ENCODE data around the gene USP17L25.
"Not testable (repeated sequence)": the region's sequence is repeated elsewhere in the genome, so short reads cannot be mapped to it uniquely, and the experiment has no call there.

The USP17L25 gene, protein sequence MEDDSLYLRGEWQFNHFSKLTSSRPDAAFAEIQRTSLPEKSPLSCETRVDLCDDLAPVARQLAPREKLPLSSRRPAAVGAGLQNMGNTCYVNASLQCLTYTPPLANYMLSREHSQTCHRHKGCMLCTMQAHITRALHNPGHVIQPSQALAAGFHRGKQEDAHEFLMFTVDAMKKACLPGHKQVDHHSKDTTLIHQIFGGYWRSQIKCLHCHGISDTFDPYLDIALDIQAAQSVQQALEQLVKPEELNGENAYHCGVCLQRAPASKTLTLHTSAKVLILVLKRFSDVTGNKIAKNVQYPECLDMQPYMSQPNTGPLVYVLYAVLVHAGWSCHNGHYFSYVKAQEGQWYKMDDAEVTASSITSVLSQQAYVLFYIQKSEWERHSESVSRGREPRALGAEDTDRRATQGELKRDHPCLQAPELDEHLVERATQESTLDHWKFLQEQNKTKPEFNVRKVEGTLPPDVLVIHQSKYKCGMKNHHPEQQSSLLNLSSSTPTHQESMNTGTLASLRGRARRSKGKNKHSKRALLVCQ

GRCh38 chr4:9329611-9330010 lies at the start of gene USP17L25:
USP17L25 (plus strand) TSS chr4:9329911; CDS start chr4:9329911, 0 bp downstream.
- H3K27me3 ChIP-seq (ENCODE audit: control insufficient read depth in 2 of 2, insufficient read depth in 2 of 2, low read length in 2 of 2); H3K36me3 ChIP-seq (ENCODE audit: control insufficient read depth in 2 of 2, insufficient read depth in 2 of 2, low read length in 2 of 2); H3K9ac ChIP-seq (ENCODE audit: low read depth in 1 of 2, low read length in 2 of 2); H3K4me1 ChIP-seq (ENCODE audit: control insufficient read depth in 2 of 2, insufficient read depth in 2 of 2, low read length in 2 of 2); H3K27ac ChIP-seq (ENCODE audit: low read depth in 2 of 2, low read length in 2 of 2); H3K4me3 ChIP-seq (ENCODE audit: low read length in 2 of 2); H3K9me3 ChIP-seq (ENCODE audit: control insufficient read depth in 2 of 2, low read length in 2 of 2): not testable (repeated sequence)

GRCh38 chr4:9324191-9324590 lies 5.5 kb upstream of the USP17L25 start:
- not testable (repeated sequence) for H3K4me1 ChIP-seq (ENCODE audit: control insufficient read depth in 2 of 2, insufficient read depth in 2 of 2, low read length in 2 of 2); H3K27me3 ChIP-seq (ENCODE audit: control insufficient read depth in 2 of 2, insufficient read depth in 2 of 2, low read length in 2 of 2)

GRCh38 chr4:9324865-9325264 lies 4.8 kb upstream of the USP17L25 start, which contains the start of gene USP17L24:
USP17L24 (plus strand) TSS chr4:9325165; CDS start chr4:9325165, 0 bp downstream.
- H3K4me1 ChIP-seq (ENCODE audit: control insufficient read depth in 2 of 2, insufficient read depth in 2 of 2, low read length in 2 of 2); H3K9ac ChIP-seq (ENCODE audit: low read depth in 1 of 2, low read length in 2 of 2); H3K4me3 ChIP-seq (ENCODE audit: low read length in 2 of 2); H3K27me3 ChIP-seq (ENCODE audit: control insufficient read depth in 2 of 2, insufficient read depth in 2 of 2, low read length in 2 of 2); H3K9me3 ChIP-seq (ENCODE audit: control insufficient read depth in 2 of 2, low read length in 2 of 2); H3K36me3 ChIP-seq (ENCODE audit: control insufficient read depth in 2 of 2, insufficient read depth in 2 of 2, low read length in 2 of 2); H3K27ac ChIP-seq (ENCODE audit: low read depth in 2 of 2, low read length in 2 of 2): not testable (repeated sequence)

More at GRCh38 chr4:9324191-9324590, 5.5 kb upstream of the USP17L25 start:
- not testable (repeated sequence) for H3K9ac ChIP-seq (ENCODE audit: low read depth in 1 of 2, low read length in 2 of 2); H3K36me3 ChIP-seq (ENCODE audit: control insufficient read depth in 2 of 2, insufficient read depth in 2 of 2, low read length in 2 of 2); H3K9me3 ChIP-seq (ENCODE audit: control insufficient read depth in 2 of 2, low read length in 2 of 2); H3K27ac ChIP-seq (ENCODE audit: low read depth in 2 of 2, low read length in 2 of 2); H3K4me3 ChIP-seq (ENCODE audit: low read length in 2 of 2)

- not testable (repeated sequence) for H3K27me3 ChIP-seq (ENCODE audit: control insufficient read depth in 2 of 2, insufficient read depth in 2 of 2, low read length in 2 of 2); H3K36me3 ChIP-seq (ENCODE audit: control insufficient read depth in 2 of 2, insufficient read depth in 2 of 2, low read length in 2 of 2); H3K9me3 ChIP-seq (ENCODE audit: control insufficient read depth in 2 of 2, low read length in 2 of 2); H3K27ac ChIP-seq (ENCODE audit: low read depth in 2 of 2, low read length in 2 of 2); H3K9ac ChIP-seq (ENCODE audit: low read depth in 1 of 2, low read length in 2 of 2); H3K4me1 ChIP-seq (ENCODE audit: control insufficient read depth in 2 of 2, insufficient read depth in 2 of 2, low read length in 2 of 2); H3K4me3 ChIP-seq (ENCODE audit: low read length in 2 of 2)
Measured at GRCh38 chr4:9334358-9334757, 4.6 kb downstream of the USP17L25 start, which contains the start of gene USP17L26. USP17L26 (plus strand) TSS chr4:9334658; CDS start chr4:9334658, 0 bp downstream.

DNA sequence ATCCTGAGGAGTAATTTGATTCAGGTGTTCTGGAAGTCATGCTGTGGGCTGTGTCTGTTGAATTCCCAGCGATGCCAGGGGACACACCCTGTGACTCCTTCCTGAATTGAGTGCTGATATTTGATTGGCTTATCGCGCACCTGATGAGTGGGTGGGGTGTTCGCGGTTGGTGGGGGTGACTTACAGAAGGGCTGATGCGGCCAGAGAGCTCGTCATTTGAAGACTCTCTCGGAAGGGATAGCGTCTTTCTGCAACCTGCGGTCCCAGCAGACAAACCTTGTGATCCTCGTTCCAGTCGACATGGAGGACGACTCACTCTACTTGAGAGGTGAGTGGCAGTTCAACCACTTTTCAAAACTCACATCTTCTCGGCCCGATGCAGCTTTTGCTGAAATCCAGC lies 9.4 kb downstream of the USP17L25 start, which contains the start of gene USP17L5:
TSS of gene USP17L5 (plus strand) at position 301 of the 400 bp plus-strand sequence. CDS start at position 301, 0 bp downstream.
- not testable (repeated sequence) for H3K36me3 ChIP-seq (ENCODE audit: control insufficient read depth in 2 of 2, insufficient read depth in 2 of 2, low read length in 2 of 2); H3K9ac ChIP-seq (ENCODE audit: low read depth in 1 of 2, low read length in 2 of 2); H3K9me3 ChIP-seq (ENCODE audit: control insufficient read depth in 2 of 2, low read length in 2 of 2); H3K27me3 ChIP-seq (ENCODE audit: control insufficient read depth in 2 of 2, insufficient read depth in 2 of 2, low read length in 2 of 2); H3K4me1 ChIP-seq (ENCODE audit: control insufficient read depth in 2 of 2, insufficient read depth in 2 of 2, low read length in 2 of 2); H3K4me3 ChIP-seq (ENCODE audit: low read length in 2 of 2); H3K27ac ChIP-seq (ENCODE audit: low read depth in 2 of 2, low read length in 2 of 2)

- not testable (repeated sequence) for H3K4me1 ChIP-seq (ENCODE audit: control insufficient read depth in 2 of 2, insufficient read depth in 2 of 2, low read length in 2 of 2); H3K9me3 ChIP-seq (ENCODE audit: control insufficient read depth in 2 of 2, low read length in 2 of 2); H3K4me3 ChIP-seq (ENCODE audit: low read length in 2 of 2); H3K27ac ChIP-seq (ENCODE audit: low read depth in 2 of 2, low read length in 2 of 2); H3K9ac ChIP-seq (ENCODE audit: low read depth in 1 of 2, low read length in 2 of 2); H3K36me3 ChIP-seq (ENCODE audit: control insufficient read depth in 2 of 2, insufficient read depth in 2 of 2, low read length in 2 of 2); H3K27me3 ChIP-seq (ENCODE audit: control insufficient read depth in 2 of 2, insufficient read depth in 2 of 2, low read length in 2 of 2)
Measured at GRCh38 chr4:9343848-9344247, 14.1 kb downstream of the USP17L25 start, which contains the start of gene USP17L27. USP17L27 (plus strand) TSS chr4:9344148; CDS start chr4:9344148, 0 bp downstream.

DNA sequence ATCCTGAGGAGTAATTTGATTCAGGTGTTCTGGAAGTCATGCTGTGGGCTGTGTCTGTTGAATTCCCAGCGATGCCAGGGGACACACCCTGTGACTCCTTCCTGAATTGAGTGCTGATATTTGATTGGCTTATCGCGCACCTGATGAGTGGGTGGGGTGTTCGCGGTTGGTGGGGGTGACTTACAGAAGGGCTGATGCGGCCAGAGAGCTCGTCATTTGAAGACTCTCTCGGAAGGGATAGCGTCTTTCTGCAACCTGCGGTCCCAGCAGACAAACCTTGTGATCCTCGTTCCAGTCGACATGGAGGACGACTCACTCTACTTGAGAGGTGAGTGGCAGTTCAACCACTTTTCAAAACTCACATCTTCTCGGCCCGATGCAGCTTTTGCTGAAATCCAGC lies 18.9 kb downstream of the USP17L25 start, which contains the start of gene USP17L28:
TSS of gene USP17L28 (plus strand) at position 301 of the 400 bp plus-strand sequence. CDS start at position 301, 0 bp downstream.
- H3K27me3 ChIP-seq (ENCODE audit: control insufficient read depth in 2 of 2, insufficient read depth in 2 of 2, low read length in 2 of 2); H3K4me3 ChIP-seq (ENCODE audit: low read length in 2 of 2); H3K27ac ChIP-seq (ENCODE audit: low read depth in 2 of 2, low read length in 2 of 2); H3K9me3 ChIP-seq (ENCODE audit: control insufficient read depth in 2 of 2, low read length in 2 of 2); H3K36me3 ChIP-seq (ENCODE audit: control insufficient read depth in 2 of 2, insufficient read depth in 2 of 2, low read length in 2 of 2); H3K4me1 ChIP-seq (ENCODE audit: control insufficient read depth in 2 of 2, insufficient read depth in 2 of 2, low read length in 2 of 2); H3K9ac ChIP-seq (ENCODE audit: low read depth in 1 of 2, low read length in 2 of 2): not testable (repeated sequence)

DNA sequence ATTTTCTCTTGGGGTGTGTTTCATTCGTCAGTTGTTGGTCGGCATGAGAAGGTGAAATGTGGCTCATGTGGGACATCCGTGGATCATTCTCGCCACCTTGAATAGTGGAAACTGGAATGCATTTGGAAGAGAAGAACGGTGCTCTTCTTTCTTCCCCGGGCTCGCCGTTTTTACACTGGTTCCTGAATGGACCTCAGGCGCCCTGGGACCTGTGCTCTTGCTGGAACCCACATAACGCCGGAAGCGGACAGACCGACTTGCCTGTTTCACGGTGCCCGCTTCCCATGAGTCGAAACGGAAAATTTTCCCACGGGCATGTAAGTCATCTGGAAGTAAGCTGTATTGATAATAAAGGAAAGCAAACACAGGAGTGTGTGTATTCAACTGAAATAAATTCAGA lies 21.2 kb downstream of the USP17L25 start:
- H3K9me3 ChIP-seq (ENCODE audit: control insufficient read depth in 2 of 2, low read length in 2 of 2); H3K27me3 ChIP-seq (ENCODE audit: control insufficient read depth in 2 of 2, insufficient read depth in 2 of 2, low read length in 2 of 2); H3K36me3 ChIP-seq (ENCODE audit: control insufficient read depth in 2 of 2, insufficient read depth in 2 of 2, low read length in 2 of 2); H3K9ac ChIP-seq (ENCODE audit: low read depth in 1 of 2, low read length in 2 of 2); H3K4me1 ChIP-seq (ENCODE audit: control insufficient read depth in 2 of 2, insufficient read depth in 2 of 2, low read length in 2 of 2); H3K27ac ChIP-seq (ENCODE audit: low read depth in 2 of 2, low read length in 2 of 2); H3K4me3 ChIP-seq (ENCODE audit: low read length in 2 of 2): not testable (repeated sequence)

GRCh38 chr4:9353338-9353737 lies 23.6 kb downstream of the USP17L25 start, which contains the start of gene USP17L29:
USP17L29 (plus strand) TSS chr4:9353638; CDS start chr4:9353638, 0 bp downstream.
- H3K4me3 ChIP-seq (ENCODE audit: low read length in 2 of 2); H3K9me3 ChIP-seq (ENCODE audit: control insufficient read depth in 2 of 2, low read length in 2 of 2); H3K36me3 ChIP-seq (ENCODE audit: control insufficient read depth in 2 of 2, insufficient read depth in 2 of 2, low read length in 2 of 2); H3K27me3 ChIP-seq (ENCODE audit: control insufficient read depth in 2 of 2, insufficient read depth in 2 of 2, low read length in 2 of 2); H3K27ac ChIP-seq (ENCODE audit: low read depth in 2 of 2, low read length in 2 of 2); H3K9ac ChIP-seq (ENCODE audit: low read depth in 1 of 2, low read length in 2 of 2); H3K4me1 ChIP-seq (ENCODE audit: control insufficient read depth in 2 of 2, insufficient read depth in 2 of 2, low read length in 2 of 2): not testable (repeated sequence)

DNA sequence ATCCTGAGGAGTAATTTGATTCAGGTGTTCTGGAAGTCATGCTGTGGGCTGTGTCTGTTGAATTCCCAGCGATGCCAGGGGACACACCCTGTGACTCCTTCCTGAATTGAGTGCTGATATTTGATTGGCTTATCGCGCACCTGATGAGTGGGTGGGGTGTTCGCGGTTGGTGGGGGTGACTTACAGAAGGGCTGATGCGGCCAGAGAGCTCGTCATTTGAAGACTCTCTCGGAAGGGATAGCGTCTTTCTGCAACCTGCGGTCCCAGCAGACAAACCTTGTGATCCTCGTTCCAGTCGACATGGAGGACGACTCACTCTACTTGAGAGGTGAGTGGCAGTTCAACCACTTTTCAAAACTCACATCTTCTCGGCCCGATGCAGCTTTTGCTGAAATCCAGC lies 33.1 kb downstream of the USP17L25 start, which contains the start of gene USP17L30:
TSS of gene USP17L30 (plus strand) at position 301 of the 400 bp plus-strand sequence. CDS start at position 301, 0 bp downstream.
- not testable (repeated sequence) for H3K9me3 ChIP-seq (ENCODE audit: control insufficient read depth in 2 of 2, low read length in 2 of 2); H3K4me1 ChIP-seq (ENCODE audit: control insufficient read depth in 2 of 2, insufficient read depth in 2 of 2, low read length in 2 of 2); H3K36me3 ChIP-seq (ENCODE audit: control insufficient read depth in 2 of 2, insufficient read depth in 2 of 2, low read length in 2 of 2); H3K27me3 ChIP-seq (ENCODE audit: control insufficient read depth in 2 of 2, insufficient read depth in 2 of 2, low read length in 2 of 2); H3K4me3 ChIP-seq (ENCODE audit: low read length in 2 of 2); H3K27ac ChIP-seq (ENCODE audit: low read depth in 2 of 2, low read length in 2 of 2); H3K9ac ChIP-seq (ENCODE audit: low read depth in 1 of 2, low read length in 2 of 2)
